HEK293T (cell line): Measurements from ENCODE around the gene KCNRG.

ENCODE experiments used
- CTCF ChIA-PET: fragments of 350-600 bp; formaldehyde crosslinking; extraction: SDS; loops from one replicate; lab custom pipeline; 2021; ENCODE audit warnings: antibody characterized with exemption, inconsistent platforms; lab: Yijun Ruan, JAX
- POLR2A ChIA-PET: fragments of 350-600 bp; formaldehyde crosslinking; extraction: SDS; loops from one replicate; lab custom pipeline; 2020; ENCODE audit warnings: antibody characterized with exemption, inconsistent platforms; lab: Yijun Ruan, JAX
- DNase-seq: peaks from one replicate; pipeline ENCODE4 v3.0.0; 2012; ENCODE audit warnings: mixed read lengths; ENCODE audit errors: extremely low spot score
- ARNT ChIP-seq: fragments of 450-650 bp; IDR thresholded peaks from 2 replicates; pipeline ENCODE4 v1.6.1; 2017; ENCODE audit warnings: mild to moderate bottlenecking
- BHLHE40 ChIP-seq: fragments of 450-650 bp; IDR thresholded peaks from 2 replicates; pipeline ENCODE4 v1.6.1; 2016; ENCODE audit warnings: mild to moderate bottlenecking, moderate library complexity, borderline replicate concordance
- CTBP1 ChIP-seq: fragments of 450-650 bp; IDR thresholded peaks from 2 replicates; pipeline ENCODE4 v1.6.1; 2016; ENCODE audit warnings: borderline replicate concordance
- ELF4 ChIP-seq: fragments of 450-650 bp; IDR thresholded peaks from 2 replicates; pipeline ENCODE4 v1.6.1; 2017; ENCODE audit warnings: antibody characterized with exemption
- FOXA1 ChIP-seq: fragments of 450-650 bp; IDR thresholded peaks from 2 replicates; pipeline ENCODE4 v1.6.1; 2016; ENCODE audit warnings: mild to moderate bottlenecking
- FOXK2 ChIP-seq: fragments of 450-650 bp; IDR thresholded peaks from 2 replicates; pipeline ENCODE4 v1.6.1; 2016; ENCODE audit warnings: mild to moderate bottlenecking
- FOXM1 ChIP-seq: fragments of 450-650 bp; IDR thresholded peaks from 2 replicates; pipeline ENCODE4 v1.6.1; 2017; ENCODE audit warnings: mild to moderate bottlenecking, borderline replicate concordance
- HDGF ChIP-seq: fragments of 450-650 bp; IDR thresholded peaks from 2 replicates; pipeline ENCODE4 v1.6.1; 2017; ENCODE audit warnings: antibody characterized with exemption, borderline replicate concordance
- L3MBTL2 ChIP-seq: fragments of 450-650 bp; conservative IDR thresholded peaks from 2 replicates; pipeline ENCODE4 v1.6.1; 2016; ENCODE audit warnings: mild to moderate bottlenecking
- LEF1 ChIP-seq: fragments of 450-650 bp; IDR thresholded peaks from 2 replicates; pipeline ENCODE4 v1.6.1; 2017; ENCODE audit warnings: mild to moderate bottlenecking, borderline replicate concordance
- NFRKB ChIP-seq: fragments of 450-650 bp; IDR thresholded peaks from 2 replicates; pipeline ENCODE4 v1.6.1; 2016; ENCODE audit warnings: mild to moderate bottlenecking, moderate library complexity
- SP1 ChIP-seq: fragments of 450-650 bp; IDR thresholded peaks from 2 replicates; pipeline ENCODE4 v1.6.1; 2017
- SUZ12 ChIP-seq: fragments of 450-650 bp; IDR thresholded peaks from 2 replicates; pipeline ENCODE4 v1.6.1; 2016; ENCODE audit warnings: mild to moderate bottlenecking
- TARDBP ChIP-seq: fragments of 450-650 bp; IDR thresholded peaks from 2 replicates; pipeline ENCODE4 v1.6.1; 2016
- ZNF384 ChIP-seq: fragments of 450-650 bp; IDR thresholded peaks from 2 replicates; pipeline ENCODE4 v1.6.1; 2016
- TF ChIP-seq, protein P1 (sequence below): fragments of 450-650 bp; IDR thresholded peaks from 2 replicates; pipeline ENCODE4 v1.6.1; 2016

The KCNRG gene, protein sequence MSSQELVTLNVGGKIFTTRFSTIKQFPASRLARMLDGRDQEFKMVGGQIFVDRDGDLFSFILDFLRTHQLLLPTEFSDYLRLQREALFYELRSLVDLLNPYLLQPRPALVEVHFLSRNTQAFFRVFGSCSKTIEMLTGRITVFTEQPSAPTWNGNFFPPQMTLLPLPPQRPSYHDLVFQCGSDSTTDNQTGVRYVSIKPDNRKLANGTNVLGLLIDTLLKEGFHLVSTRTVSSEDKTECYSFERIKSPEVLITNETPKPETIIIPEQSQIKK

DNA sequence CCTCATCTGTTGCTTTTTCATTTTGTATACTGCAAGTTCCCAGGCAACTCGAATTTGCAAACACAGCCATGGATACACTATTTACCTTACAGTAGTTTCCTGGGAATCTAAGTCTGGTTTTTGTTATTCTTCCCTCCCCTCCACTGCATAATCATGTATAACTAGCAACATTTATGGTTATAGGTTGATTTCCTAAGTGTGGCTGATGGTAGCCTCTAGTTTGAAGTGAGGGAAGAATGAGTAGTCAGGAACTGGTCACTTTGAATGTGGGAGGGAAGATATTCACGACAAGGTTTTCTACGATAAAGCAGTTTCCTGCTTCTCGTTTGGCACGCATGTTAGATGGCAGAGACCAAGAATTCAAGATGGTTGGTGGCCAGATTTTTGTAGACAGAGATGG lies at the start of gene KCNRG:
KCNRG (plus strand) TSS at position 187 of the 400 bp plus-strand sequence; CDS start at position 237, 50 bp downstream.
- CTCF ChIA-PET, result interaction anchor here (0.6 kb wide), 1 partner anchor 361 kb away, joined by 3 read pairs; no protein-coding TSS in a partner anchor
- POLR2A ChIA-PET, result no interaction called here
- no peak for TF ChIP-seq ARNT
- TF ChIP-seq FOXK2, result no peak
- TF ChIP-seq LEF1, result no peak
- TF ChIP-seq BHLHE40, result no peak
- no peak for TF ChIP-seq CTBP1
- no peak for DNase-seq

DNA sequence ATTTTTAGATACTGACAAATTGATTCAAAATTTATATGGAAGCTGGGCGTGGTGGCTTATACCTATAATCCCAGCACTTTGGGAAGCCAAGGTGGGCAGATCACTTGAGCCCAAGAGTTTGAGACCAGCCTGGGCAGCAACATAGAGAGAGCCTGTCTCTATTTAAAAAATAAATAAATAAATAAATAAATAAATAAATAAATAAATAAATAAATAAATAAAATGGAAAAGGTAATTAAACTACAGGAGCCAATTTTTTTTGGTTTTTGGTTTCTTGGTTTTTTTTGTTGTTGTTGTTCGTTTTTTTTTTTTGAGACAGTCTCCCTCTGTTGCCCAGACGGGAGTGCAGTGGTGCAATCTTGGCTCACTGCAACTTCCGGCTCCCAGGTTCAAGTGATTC lies 47.8 kb upstream of the KCNRG start:
- POLR2A ChIA-PET, result no interaction called here

DNA sequence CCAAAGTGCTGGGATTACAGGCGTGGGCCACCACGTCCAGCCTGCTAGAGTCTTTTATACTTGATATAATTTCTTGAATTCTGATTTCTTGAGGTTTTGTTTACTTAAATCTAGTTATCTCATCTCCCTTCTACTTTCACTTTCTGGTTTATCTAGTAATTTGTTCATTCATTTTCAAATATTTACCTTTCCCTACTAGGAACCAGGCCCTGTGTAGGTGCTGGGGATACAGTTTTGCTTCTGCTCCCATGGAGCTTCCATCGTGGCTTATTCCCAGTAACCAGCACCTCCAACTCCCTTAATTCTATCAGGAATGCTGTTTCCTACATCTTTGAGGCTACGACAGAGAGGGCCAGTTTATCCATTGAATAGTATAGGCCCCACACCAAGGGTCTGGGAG lies 42.5 kb upstream of the KCNRG start:
- POLR2A ChIA-PET, result interaction anchor here (1.1 kb wide), 1 partner anchor 24 kb away, joined by 4 read pairs; the partner anchor contains the start of gene TRIM13
- TF ChIP-seq HDGF (no peak), TARDBP (no peak), ELF4 (no peak)
- CTCF ChIA-PET, result interaction anchor here (0.6 kb wide), 1 partner anchor 112 kb away, joined by 3 read pairs; no protein-coding TSS in a partner anchor
- DNase-seq, result no peak

More for the DNA sequence above, 47.8 kb upstream of the KCNRG start:
- DNase-seq, result no peak
- CTCF ChIA-PET, result interaction anchor here (0.6 kb wide), 1 partner anchor 564 kb away, joined by 3 read pairs; no protein-coding TSS in a partner anchor
- TF ChIP-seq LEF1 (no peak), FOXM1 (no peak), ARNT (no peak), SUZ12 (no peak), HDGF (no peak), ZNF384 (no peak), SP1 (no peak)
- TF ChIP-seq, protein P1, sequence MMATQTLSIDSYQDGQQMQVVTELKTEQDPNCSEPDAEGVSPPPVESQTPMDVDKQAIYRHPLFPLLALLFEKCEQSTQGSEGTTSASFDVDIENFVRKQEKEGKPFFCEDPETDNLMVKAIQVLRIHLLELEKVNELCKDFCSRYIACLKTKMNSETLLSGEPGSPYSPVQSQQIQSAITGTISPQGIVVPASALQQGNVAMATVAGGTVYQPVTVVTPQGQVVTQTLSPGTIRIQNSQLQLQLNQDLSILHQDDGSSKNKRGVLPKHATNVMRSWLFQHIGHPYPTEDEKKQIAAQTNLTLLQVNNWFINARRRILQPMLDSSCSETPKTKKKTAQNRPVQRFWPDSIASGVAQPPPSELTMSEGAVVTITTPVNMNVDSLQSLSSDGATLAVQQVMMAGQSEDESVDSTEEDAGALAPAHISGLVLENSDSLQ, result no peak

DNA sequence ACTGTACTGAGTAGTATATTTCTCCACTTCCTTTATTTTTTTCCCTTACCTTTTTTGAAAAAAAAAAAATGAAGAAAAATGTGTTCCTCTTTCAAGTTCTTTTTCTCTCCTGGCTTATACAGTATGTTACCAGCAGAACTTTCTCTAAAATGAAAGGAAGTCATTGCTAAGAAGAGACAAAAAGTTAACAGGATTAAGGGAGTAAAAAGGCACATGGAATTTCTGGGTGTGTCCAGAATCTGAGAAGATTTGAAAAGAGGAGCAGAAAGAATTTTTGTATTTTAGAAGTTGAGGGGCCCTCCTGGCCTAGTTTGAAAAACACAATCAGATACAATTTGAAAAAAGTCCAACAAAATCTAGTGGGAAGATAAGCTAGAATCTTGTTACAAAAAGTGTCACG lies 39.4 kb upstream of the KCNRG start:
- no peak for TF ChIP-seq ARNT
- no peak for TF ChIP-seq TARDBP
- TF ChIP-seq ZNF384, result no peak
- TF ChIP-seq FOXM1, result no peak
- TF ChIP-seq LEF1, result no peak
- TF ChIP-seq SP1, result no peak
- no peak for TF ChIP-seq ELF4
- no peak for TF ChIP-seq CTBP1
- TF ChIP-seq, protein P1, result no peak
- TF ChIP-seq NFRKB, result no peak
- no peak for TF ChIP-seq FOXA1
- no peak for TF ChIP-seq FOXK2
- TF ChIP-seq BHLHE40, result no peak
- no peak for TF ChIP-seq SUZ12
- no peak for TF ChIP-seq HDGF
- no peak for TF ChIP-seq L3MBTL2
- no peak for DNase-seq
- POLR2A ChIA-PET, result no interaction called here
- CTCF ChIA-PET, result interaction anchor here (0.6 to 2.4 kb wide), 5 partner anchors 22 to 1093 kb away, joined by 3 to 11 read pairs (median 6); no protein-coding TSS in a partner anchor

DNA sequence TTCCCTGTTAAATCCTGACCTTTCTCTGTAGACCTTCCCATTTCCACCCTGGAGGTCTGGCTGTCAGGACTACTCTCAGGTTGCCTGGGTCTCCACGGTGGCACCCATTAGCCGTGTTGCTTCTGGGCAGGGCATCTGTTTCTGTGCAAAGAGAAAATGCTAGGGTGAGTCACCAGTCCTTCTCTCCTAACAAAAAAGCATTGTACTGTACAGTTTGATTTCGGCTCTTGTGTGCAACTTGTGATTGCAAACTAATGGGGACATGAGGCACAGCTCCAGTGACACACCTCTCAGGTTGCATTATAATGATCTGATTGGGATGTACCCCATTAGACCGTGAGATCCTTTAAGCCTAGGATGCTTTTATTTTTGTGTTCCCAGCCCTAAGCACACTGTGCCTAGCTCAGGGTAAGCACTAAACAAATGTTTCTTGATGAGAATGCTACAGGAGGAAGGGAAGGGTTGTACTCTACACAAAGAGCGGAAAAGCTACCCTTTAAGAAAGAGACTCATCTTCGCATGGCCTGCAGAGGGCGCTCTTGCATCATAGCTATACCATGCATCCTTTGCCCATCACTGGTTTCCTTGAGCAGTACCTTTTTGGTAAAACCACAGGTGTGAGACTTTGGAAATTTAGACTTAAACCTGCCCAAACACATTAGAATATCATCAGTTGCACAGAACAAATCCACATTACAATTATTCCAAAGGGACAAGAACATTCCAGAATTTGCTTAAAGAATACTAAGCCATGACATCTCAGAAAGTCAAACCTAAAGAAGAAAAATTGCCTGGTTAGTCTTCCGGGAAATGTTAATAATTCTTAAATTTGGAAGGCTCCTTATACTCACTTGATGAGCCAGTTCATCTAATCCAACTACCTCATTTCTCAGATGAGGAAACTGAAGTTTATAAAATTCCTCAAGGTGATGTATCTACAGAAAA lies 38.7 kb upstream of the KCNRG start:
- POLR2A ChIA-PET, result no interaction called here

More for the DNA sequence above, 38.7 kb upstream of the KCNRG start:
- CTCF ChIA-PET, result interaction anchor here (0.6 to 2.4 kb wide), 7 partner anchors 23 to 1093 kb away, joined by 3 to 11 read pairs (median 5); no protein-coding TSS in a partner anchor
- no peak for TF ChIP-seq LEF1
- TF ChIP-seq CTBP1, result no peak
- TF ChIP-seq FOXM1, result no peak
- TF ChIP-seq ARNT, result no peak
- TF ChIP-seq, protein P1, result no peak
- no peak for TF ChIP-seq ELF4
- TF ChIP-seq BHLHE40, result no peak
- TF ChIP-seq SUZ12, result no peak
- TF ChIP-seq TARDBP, result no peak
- no peak for TF ChIP-seq FOXA1
- TF ChIP-seq FOXK2, result no peak
- no peak for TF ChIP-seq HDGF
- TF ChIP-seq ZNF384, result no peak
- TF ChIP-seq SP1, result no peak
- no peak for TF ChIP-seq L3MBTL2
- TF ChIP-seq NFRKB, result no peak
- DNase-seq, result peak; percentile 76
